PC-9 (cell line): ENCODE results near the gene TRPC4AP.

Experiments used
- EZH2 ChIP-seq: fragments of 200-600 bp; sonication (generic); IDR thresholded peaks from 2 replicates; pipeline ENCODE4 v1.8.0; 2017; ENCODE audit warnings: antibody characterized with exemption, low read depth
- TF ChIP-seq, protein P1 (sequence below): fragments of 200-600 bp; sonication (generic); conservative IDR thresholded peaks from 2 replicates; pipeline ENCODE4 v1.6.1; 2017; ENCODE audit warnings: mixed run types, antibody characterized with exemption, mild to moderate bottlenecking, moderate library complexity

DNA sequence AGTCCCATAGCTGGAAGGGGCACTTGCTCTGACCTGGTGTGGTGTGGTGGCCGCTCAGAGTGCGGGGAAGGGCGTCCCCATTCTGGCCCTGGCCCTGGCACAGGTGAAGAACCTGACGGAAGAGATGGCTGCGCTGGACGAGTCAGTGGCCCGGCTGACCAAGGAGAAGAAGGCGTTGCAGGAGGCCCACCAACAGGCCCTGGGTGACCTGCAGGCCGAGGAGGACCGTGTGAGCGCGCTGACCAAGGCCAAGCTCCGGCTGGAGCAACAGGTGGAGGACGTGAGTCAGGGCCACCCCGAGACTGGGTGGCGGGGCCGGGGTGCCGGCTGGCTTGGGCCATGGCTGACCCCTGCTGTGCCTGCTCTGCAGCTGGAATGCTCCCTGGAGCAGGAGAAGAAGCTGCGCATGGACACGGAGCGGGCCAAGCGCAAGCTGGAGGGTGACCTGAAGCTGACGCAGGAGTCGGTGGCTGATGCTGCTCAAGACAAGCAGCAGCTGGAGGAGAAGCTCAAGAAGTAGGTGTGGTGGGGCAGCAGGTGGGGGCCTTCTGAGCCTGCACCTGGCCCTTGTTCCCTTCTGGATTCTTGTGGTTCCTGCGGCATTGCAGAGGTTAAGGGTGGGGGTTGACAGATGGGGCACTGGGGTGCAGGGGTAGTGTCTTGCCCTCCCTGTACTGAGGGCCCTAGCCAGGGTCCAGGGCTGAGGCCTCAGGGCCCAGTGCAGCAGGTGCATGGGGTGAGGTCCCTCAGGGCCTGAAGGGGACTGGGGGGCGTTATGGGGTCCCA lies 96.2 kb downstream of the TRPC4AP start:
- TF ChIP-seq, protein P1, sequence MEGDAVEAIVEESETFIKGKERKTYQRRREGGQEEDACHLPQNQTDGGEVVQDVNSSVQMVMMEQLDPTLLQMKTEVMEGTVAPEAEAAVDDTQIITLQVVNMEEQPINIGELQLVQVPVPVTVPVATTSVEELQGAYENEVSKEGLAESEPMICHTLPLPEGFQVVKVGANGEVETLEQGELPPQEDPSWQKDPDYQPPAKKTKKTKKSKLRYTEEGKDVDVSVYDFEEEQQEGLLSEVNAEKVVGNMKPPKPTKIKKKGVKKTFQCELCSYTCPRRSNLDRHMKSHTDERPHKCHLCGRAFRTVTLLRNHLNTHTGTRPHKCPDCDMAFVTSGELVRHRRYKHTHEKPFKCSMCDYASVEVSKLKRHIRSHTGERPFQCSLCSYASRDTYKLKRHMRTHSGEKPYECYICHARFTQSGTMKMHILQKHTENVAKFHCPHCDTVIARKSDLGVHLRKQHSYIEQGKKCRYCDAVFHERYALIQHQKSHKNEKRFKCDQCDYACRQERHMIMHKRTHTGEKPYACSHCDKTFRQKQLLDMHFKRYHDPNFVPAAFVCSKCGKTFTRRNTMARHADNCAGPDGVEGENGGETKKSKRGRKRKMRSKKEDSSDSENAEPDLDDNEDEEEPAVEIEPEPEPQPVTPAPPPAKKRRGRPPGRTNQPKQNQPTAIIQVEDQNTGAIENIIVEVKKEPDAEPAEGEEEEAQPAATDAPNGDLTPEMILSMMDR, result no peak
- TF ChIP-seq EZH2, result no peak
